Stimulated activated CD4-positive, alpha-beta T cell treated with anti-CD3 and anti-CD28 coated beads, Interleukin-15, amount 100 ng/mL, for 48 hours (primary cell): Measurements from ENCODE around the gene LMX1B.

Experiments used
- DNase-seq, 2 donors: peaks; one replicate each; pipeline ENCODE4 v3.0.0-alpha.2; 2020; ENCODE audit warnings: low read depth in 2 of 2

The LMX1B gene

DNA sequence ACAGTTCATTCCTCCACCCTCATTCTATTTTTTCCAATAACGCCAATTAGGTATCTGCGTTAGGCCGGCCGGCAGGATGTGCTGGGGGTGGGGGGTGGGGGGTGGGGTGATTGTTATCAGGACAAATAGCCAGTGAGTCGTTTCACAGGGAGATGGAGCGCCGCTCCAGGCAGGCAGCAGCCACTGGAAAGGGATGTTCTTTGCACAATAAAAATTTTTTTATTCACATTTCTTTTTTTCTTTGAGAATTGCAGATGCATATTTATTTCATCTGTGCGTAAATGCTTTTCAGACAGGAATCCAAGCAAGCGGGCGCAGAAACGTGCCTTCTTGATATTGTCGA is 4.1 kb downstream of the LMX1B start:
- DNase-seq, result no peak

DNA sequence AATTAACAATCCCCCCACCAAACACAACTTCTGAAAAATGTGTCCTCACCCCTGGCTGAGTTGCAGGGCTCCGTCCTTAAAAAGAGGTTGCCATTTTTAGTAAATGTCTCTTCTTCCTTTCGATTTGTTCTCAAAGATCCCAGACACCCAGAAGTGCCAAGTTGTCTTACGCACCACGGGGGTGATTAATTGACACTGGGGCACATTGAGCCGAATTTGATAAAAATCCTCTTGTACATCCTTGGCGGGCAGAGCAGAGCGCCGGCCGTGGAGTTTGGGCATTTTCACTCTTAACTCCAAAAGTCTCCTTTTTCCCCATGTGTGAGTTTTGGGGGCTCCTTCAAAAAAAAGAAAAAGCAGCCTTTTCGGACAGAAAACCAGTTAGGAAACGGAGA is 4.5 kb downstream of the LMX1B start:
- no peak for DNase-seq

DNA sequence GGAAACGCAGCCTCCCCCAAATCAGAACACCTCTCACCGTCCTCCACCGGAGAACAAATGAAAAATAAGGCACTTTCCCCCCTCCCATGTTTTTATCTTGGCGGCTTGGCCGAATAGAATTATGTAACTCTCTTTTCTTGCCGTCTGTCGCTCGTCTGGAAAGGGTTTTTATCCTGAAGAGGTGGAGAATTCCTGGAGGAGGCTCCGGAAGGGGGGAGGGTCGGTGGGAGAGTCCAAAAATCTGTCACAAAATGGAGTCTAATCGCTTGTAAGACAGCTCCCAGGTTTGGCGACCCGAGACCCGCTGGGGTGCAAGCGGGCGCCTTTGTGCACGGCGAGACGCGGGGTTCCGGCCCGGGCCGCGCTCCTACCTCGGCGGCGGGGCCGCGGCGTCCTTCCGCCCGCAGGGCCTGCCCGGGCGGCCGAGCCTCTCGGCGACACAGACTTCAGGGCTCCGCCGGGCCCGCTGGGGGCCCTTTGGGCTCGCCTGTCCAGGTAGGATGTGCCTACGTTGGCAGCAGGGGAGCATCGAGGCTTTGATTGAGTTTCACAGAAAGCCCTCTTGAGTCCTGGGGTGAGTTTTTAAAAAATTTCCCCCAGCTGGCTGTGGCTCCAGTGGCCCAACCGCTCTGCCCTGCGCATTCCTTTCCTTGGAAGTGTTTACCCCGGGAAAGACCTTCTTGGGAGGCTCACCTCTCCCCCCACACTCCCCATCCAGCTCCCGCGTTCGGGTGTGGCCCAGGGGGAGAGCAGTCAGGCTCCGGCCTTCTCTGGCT is 5.0 kb downstream of the LMX1B start:
- DNase-seq, result no peak

DNA sequence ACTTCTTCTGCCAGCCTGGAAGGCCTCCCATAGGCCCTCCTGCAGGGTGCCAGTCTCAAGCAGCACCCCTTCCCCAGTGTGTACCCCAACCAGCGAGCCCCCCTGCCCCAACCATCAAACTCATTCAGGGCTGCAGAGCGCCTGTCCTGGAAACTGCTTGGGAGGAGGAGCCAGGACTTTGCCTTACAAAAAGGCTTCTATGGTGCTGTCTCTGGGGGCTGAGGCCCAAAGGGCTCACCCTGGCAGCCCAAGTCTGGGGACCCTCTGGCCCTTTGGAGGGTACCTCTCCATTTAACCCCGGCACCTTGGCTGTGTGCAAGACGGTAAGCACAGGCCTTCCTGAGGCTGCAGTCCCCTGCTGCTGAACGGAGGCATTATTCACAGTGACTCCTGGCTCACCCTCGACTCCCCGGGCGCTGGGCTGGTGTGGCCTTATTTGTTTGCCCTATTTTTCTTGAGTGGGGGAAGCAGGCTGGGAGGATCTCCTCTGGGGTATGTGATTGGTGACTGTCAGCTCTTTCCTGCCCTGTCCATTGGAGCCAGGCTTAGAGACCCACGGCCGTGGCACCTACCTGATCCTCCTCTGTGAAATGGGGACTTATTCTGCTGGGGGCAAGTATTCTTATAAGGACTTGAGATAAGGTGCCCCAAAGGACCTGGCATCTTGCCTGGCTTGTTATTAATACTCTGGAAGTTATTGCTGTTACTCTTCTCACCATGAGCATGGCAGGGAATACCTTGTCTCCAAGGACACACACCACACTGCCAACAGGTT is 5.8 kb downstream of the LMX1B start:
- no peak for DNase-seq

DNA sequence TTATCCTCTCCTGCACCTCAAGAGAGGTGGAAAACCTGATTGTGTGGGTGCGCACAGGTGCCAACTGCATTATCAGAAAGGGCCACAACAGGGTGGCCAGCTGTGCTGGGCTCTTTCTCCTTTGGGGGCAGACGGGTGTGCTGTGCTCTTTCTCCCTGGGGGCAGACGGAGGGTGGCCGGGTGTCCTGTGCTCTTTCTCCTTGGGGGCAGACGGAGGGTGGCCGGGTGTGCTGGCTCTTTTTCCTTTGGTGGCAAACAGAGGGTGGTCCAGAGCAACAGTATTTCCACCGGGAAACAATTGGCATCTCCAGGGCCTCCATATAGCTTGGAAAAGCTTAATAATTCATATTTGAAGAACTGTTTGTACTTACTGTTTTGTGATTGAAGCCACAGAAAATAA is 6.8 kb downstream of the LMX1B start:
- no peak for DNase-seq

DNA sequence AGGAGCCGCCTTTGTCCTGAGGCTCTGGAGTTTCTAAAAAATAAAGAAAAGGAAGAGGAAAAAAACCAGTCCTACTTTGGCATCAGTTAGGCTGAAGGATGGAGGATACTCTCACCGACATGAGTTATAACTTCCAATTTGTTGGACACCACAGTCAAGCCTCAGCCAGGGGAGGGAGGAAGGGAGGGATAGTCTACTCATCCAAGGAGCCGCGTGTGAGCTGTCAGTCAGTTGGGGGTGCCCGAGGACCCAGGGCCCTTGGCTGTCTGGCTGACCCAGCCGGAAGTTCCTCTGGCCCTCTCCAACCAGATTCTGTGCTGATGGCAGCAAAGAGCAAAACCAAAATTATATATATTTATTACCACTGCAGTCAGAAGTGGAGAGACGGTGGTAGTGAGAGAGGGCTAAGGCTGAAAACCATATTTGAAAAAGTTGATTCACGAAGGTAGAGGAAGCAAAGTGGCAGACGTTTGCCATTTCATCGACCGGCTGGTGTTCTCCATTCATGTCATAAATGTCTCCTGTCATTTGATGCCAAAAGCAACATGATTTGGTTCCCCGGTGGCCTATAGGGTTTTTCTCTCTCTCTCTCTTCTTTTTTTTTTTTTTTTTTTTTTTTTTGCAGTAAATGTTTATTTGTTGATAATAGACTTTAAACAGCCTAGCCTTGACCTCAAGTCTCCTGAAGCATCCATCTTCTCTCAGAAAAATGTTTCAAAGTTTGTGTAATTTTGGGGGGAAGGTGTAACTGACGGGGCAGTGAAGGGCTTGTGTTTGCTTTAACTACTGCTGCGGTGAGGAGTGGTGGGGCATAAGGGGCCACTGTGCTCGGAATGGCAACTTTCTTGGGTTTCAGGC is 7.6 kb downstream of the LMX1B start:
- no peak for DNase-seq

DNA sequence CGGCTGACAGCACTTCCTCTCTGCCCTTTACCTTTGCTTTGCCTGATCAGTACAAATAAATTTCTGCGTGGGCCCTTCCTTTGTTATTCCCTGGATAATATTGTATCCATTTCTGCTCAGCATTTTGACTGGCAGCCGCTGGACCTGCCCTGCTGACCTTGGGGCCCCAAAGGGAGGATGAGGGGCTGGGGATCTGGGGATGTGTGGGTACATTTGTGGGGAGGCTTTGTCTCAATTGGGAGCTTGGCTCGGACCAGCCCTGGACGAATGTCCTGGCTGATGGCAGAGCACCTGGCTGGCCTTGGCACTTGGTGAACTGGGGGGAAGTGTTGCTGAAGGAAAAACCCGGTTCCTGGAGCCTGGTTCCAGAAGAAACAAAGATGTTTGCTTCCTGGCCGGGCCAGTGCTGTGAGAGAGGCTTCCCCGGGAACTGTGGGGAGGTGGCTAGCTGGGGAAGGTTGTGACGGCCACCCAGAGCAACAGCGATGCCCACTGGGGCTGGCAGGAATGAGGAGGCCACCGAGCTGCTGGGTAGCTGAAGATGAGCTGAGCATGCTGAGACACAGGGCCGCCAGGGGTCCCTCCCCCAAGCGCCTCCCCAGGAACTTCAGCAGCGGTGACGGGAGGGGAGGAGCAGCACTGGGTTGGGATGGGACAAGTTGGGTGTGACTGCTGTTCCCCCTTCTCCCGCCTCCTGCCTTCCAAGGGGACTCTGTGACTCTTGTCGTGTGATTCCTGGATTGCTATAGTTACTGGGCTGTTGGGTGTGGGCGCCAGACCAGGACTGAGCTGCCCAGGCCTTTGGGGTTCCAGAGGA is 8.4 kb downstream of the LMX1B start:
- no peak for DNase-seq

DNA sequence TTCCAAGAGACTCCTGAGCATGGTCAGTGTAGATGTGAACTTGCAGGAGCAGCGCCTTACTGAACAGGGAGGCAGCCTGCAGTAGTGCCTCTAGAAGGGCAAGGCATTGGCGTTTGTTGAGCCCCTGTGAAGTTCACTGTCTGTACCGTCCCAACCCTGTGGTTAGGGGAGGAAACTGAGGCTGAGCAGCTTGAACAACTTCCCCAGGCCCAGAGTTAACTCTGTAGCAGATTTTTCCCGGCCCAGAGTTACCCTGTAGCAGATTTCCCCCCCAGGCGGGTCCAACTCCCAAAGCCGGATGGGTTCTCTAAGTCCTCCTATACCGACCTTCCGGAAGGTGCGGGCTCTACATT is 9.6 kb downstream of the LMX1B start:
- no peak for DNase-seq

DNA sequence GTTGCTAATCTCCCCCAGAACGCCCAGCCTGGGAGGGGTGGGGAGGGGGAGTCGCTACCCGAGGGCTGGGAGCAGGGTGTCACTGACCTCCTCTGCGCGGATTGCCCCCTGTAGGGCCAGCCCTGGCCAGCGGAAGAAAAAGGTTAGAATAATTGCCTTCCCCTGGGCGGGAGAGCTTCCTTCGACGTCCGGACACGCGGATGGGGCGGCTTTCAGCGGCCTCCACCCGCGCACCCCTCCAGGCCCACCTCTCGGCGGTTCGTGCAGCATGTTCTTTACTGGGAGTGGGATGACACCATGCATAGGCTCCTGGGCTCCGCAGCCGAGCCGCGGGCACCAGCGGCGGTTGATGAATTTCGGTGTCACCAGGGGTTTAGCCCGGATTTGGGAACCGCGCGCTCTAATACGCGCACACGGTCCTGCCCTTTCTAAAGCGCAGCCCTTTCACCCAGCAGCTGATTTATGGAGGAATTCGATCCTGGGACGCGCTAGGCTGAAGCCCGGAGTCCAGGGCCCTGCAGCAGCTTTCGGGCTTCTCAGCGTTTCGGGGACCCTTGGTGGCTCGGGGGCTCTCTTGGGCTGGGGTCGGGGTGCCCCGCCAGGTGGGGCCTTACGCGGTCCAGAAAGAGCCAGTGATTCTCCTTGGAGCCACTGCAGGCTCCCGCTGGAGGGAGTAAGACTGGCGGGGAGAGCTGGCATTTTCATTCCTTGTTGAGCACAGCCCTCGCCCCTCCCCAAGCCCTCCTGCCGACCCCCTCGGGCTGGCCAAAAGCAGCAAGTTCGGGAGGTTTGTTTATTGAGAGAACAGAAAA is 10.1 kb downstream of the LMX1B start:
- no peak for DNase-seq

DNA sequence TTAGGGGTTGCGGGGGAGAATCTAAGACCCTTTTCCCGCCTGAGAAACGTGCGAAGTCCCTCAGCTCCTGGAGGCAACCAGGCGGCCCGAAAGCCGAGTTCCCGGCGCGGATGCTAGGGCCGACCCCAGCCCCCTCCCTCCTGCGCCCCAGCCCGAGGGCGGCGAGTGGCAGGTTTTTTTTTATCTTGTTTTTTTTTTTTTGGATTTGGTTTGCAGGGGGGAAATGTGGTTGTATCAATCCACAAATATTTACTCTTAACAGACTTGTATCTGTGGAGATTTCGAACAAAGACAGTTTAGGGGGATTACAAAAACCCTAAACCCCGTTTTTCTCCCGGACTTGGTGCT is 10.7 kb downstream of the LMX1B start:
- no peak for DNase-seq

DNA sequence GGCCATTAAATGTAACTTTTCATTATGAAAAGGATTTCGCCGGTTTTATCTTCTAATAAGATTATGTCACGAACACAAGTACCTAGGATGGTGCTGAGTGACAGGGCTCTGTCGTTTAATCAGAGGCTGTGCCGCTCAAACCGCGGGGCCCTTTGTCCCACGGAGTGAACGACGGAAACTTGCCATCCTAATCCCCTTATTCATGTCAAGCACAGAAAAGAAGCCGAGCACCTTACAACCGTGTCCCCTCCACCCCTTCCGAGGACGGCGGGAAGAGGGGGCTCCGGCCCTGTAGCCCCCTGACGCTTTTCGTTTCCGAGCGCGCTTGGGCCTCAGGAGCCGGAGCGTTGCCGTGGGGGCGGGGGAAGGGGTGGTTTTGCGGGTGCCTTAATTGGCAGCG is 11.2 kb downstream of the LMX1B start:
- DNase-seq, result no peak

DNA sequence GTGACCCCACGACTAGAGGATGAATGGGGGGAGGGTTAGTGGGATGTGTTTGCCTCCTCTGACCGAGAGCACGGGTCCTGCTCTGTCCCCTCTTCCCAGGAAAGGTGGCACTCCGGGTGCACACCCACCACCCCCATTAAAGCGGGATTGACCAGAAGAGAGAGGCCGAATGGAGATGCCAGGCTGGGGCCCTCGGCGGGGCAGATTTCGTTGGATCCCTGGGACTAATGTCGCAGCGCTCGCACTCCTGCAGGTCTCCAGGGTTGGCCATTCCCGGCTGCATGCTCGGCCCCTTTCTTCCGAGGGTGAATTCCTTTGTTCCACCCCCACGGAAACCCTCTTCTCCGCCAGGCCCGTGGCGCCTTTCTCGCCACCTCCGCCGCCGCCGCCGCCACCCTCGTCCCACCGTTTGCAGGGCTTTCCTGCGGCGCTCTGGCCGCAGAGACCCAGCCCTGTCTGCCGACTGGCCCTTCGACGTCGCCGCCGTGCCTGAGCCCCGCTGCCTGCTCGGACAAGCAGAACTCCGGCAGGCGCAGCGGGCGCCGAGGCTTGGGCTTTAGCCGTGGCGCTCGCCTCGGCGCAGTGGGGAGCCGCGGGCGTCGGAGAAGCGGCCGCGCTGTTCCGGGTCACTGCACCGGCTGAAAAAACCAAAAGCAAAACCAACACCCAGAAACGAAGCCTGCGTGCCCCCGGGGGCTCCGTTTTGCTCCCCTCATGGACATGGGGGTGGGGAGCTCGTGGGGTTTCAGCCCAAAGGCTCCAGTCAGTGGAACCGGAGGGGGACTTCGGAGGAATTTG is 11.8 kb downstream of the LMX1B start:
- DNase-seq, result no peak

DNA sequence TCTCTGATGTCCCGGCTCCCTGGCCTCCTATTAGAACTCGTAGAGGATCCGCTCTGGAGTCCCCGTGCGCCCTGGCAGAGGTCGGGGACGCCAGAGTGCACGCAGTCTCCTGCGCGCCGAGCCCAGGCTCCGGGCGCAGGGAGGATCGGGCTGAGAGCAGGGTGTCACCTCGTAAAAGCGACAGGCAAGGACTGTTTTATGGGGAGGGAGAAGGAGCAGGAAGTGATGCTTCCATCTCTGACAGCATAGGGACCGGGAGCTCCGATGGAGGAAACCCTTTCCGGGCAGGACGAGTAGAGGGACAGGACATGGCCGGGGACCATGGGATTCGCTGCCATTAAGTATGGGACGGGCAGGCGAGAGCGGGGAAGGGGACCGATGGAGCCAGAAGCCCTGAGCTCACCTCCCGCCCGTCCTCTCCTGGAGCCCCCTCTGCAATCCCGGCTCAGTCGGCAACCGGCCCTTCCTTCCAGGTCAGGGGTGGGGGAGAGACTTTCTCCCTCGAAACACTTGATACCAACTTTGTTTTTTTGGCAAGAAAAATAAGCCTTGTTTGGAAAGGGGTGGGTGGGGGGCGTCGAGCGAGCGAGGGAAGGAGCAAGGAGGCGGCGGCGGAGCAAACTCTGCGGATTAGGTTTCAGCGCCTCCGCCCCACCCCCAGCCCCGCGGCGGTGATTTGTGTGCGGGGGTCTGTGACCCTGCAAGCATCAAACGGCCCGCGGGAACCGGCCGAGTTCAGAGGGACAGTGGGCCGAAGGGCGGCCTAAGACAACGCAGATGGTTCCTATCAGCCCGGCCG is 12.6 kb downstream of the LMX1B start:
- no peak for DNase-seq

DNA sequence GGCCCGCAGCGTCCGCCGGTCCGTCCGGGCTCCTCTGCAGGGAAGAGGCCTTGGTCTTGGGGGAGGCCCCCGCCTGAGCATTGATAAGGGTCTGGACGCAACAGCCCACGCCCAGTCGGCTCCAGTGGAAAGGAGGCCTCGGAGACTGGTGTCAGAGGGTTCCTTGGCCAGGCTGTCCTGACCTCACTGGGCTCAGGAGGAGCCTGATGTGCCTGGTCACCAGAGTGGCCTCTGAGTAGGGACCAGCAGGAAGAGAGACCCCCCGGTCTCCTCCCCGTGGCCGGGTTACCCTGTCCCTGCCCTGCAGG is 13.2 kb downstream of the LMX1B start:
- DNase-seq, result no peak

DNA sequence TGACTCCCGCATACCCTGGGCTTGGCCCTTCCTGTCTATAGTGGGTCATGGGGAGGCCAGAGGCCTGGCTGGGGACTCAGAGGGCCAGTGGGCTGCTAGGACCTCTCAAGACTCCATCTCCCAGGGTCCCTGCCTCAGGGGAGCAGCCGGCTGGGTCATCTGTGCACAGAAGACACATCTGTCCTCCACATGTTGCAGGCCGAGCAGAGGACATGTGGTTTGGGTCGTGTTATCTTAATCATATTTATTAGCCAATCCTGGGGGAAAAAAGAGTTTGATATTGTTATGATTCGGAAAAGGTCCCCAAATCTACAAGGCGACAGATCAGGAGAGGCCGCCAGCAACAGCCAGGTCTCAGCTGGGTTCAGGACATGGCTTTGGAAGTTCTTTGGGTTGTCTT is 14.4 kb downstream of the LMX1B start:
- DNase-seq, result no peak

DNA sequence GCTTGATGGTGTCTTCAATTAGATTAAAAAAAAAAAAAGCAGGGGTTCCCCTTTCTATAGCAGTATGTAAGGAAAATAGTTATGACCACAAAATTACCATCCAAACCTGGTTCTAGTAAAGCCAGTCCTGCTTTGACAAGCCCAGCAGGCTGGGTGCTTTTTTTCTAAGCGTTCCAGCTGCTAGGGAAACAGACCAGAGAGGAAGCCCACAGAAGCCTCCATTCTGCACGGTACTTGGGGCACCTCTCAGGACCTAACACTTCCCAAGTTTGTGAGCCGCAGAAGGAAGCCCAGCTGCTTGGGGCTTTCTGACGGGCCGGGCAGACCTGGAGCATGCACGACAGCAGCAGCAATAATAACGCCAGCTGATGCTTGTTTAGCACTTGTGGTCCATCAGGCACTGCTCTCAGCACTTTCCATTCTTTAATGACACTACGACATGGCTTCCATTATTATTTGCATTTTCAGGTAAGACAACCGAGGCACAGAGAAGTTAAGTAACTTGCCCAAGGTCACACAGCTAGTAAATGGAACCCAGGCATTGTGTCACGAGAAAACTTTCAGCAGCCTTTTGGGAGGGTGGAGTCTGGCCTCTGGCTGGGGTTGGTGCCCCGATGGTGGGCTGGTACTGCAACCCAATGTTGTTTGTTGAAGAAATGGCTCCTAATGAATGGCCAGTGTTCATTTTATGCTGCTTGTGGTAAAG is 15.4 kb downstream of the LMX1B start:
- no peak for DNase-seq

DNA sequence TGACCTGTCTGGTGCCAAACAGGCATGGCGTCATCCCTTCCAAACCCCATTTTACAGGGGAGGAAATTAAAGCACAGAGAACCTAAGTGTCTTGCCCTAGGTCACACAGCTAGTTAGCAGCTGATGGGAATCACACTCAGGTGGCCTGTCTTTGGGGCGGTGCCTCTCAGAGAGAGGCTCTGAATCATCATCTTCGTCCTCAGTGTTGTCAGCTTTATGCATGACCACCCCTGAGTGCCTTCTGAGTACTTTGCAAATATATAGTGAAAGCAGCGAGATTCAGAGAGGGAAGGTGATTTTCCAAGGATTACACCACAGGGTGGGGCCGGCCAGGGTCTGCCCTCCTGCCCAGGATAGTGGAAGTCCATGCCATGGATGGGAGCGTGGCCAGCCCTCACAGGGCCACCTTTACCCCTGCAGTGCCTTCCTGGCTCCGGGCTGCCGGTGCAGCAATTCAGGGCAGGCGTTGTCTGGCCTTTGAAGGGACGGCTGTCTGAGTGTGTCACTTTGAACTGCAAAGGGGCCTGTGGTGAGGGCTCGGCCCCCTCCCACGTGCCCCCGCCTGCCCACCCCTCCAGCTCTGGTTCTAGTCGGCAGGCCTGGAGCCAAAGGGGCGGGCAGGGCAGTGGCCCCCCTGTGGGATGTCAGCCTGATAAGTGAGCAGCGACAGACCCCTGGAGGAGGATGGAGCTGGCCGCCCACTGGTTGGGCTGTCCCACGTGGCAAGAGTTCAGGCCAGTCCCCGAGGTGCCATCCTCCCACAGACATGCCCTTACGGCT is 16.9 kb downstream of the LMX1B start:
- DNase-seq, result no peak

DNA sequence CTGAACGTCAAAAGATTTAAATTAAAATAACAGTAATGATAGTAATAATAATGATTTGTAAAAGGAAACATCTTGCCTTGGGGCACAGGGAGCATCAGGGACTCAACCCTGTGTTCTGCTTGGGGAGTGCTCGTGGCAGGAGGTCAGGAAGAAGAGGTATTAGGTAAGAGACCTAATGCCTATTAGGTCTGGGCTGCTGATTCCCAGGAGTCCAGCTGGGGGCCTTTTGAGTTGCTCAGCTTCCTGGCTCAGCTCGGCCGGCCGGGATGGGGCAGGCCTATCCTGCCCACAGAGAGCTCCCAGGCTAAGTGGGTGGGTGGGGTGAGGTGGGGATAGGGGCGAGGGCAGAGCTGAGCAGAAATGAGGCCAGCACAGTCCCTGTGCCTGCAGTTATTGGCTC is 17.5 kb downstream of the LMX1B start:
- DNase-seq, result no peak
